DLD1 (cell line): ENCODE data around the gene SCTR.

Experiments
- in situ Hi-C: cut with HindIII; loops from 2 replicates; pipeline ENCODE4 v1.10.0; 2017; ENCODE audit warnings: low sequenced_read_pairs

The SCTR gene

DNA sequence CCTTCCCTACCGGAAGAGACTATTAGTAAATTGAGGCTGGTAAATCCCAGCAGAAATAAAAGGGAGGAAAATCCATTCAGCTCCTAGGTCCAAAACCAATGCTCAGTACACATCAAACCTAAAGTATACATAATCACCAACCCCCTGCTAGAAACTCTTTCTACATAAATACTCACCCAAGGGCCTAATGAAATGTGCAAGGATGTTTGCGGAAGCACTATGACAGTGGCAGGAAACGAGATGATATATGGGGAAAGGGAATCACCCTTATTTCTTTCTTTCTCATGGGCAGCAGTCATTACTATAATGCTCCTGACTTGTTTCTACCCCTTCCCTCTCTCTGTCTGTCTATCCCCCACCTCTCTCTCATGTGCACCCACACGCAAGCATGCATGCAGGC lies 1.3 kb upstream of the SCTR start:
- in situ Hi-C loops = no loop called here

DNA sequence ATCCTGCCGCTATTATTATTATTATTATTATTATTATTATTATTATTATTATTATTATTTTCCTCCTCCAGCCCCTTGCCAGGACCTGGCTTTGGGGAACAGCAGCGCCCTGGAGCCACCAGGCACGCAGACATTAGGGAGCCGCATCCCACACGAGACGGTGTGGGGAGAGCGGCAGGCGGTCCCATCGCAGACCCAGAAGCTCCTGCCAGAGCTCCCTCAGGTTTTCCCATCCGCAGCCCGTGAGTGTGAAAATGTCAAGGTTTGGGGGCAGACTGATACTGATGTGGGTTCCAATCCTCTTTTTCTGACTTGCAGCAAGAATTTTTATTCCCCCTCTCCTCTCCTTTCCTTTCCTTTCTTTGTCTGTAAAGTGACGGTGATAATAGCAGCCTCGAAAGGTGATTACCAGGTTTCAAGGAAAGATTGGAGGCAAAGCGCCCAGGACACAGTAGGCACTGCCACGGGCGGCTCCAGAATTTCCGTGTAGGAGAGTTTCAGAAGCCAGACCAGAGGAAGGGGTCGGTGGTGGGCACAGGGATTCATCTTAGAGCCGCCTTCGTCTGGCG lies 816 bp downstream of the SCTR start:
- in situ Hi-C loops = no loop called here

DNA sequence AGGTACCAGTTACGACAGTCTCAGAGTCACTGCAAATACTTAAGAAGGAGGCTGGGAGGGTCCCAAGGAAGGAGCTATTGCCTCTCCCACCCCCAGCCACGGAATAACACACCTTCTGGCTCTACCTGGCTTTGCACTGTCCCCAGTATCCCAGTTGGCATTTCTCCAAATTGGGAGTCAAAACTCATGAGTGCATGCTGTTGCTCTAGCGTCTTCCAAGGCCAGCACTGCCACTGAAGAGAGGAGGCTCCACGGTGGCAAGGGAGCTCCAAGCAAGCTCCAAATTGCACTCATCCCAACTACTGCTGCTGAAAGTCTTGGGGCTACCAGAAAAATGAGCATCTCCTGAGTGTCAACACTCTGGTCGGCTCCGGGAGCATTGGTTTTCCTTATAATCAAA lies 1.6 kb downstream of the SCTR start:
- in situ Hi-C loops = no loop called here

DNA sequence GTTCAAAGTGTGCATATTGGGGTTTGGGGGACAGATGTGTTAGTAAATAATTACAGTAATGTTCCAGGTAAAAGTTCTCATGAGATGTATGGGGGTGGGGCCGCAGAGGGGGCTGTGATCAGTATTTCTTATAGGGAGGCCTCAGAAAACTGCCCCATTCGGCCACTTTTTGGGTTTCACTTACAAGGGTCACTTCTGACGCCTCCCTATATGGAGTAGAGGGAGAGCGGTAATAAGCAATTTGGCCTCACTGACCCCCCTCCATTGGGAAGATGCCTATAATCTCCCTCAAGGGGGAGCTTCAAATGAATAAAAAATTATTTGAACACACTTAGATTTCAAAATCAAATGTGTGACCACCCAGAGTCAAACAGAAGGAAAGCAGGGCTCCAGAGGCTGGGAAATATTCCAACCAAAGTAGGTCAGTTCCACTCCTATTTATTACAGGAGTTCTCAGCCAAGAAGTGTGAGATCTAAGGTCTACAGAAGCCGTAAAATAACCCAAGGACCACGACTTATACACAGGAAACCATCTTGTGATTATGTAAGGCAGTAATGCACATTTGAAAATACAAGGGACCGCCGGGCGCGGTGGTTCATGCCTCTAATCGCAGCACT lies 2.7 kb downstream of the SCTR start:
- in situ Hi-C loops = no loop called here

DNA sequence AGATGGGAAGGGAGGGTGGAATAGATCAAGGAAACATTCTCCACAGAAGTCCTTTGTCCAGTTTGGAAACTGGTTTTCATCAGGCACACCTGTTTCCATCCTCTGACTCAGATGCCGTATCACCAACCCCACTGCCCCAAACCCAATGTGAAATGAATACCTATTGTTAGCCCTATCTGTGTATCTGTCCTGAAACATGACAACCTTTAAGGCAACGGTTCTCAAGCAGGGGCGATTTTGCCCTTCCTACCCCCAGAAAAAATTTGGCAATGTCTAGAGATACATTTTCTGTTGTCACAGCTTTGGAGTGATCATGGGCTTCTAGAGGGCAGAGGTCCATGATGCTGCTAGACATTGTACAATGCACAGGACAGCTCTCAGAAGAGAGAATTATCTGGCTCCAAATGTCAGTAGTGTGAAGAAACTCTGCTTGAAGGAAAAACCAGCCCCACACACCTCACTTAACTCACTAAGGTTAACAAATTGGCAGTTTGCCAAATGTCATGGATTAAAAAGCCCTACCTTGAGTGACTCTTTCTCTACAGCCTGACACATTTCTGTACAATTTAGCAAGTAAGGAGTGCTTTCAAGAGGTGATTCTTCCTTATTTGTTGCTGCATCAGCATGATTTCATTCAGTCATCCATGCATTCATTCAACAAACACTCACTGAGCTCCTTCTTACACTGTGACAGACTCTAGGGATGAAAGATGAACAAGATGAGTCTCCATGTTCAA lies 3.4 kb downstream of the SCTR start:
- in situ Hi-C loops = no loop called here

DNA sequence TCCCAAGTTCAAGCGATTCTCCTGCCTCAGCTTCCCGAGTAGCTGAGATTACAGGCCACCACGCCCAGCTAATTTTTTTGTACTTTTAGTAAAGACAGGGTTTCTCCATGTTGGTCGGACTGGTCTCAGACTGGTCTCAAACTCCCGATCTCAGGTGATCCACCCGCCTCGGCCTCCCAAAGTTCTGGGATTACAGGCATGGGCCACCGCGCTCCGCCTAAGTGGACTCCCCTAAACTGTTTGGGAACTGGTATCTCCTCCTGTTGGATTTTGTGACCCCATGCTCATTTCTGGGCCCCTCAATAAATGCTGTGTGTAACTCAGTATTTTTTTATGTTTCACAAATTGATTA lies 5.2 kb downstream of the SCTR start:
- in situ Hi-C loops = no loop called here

DNA sequence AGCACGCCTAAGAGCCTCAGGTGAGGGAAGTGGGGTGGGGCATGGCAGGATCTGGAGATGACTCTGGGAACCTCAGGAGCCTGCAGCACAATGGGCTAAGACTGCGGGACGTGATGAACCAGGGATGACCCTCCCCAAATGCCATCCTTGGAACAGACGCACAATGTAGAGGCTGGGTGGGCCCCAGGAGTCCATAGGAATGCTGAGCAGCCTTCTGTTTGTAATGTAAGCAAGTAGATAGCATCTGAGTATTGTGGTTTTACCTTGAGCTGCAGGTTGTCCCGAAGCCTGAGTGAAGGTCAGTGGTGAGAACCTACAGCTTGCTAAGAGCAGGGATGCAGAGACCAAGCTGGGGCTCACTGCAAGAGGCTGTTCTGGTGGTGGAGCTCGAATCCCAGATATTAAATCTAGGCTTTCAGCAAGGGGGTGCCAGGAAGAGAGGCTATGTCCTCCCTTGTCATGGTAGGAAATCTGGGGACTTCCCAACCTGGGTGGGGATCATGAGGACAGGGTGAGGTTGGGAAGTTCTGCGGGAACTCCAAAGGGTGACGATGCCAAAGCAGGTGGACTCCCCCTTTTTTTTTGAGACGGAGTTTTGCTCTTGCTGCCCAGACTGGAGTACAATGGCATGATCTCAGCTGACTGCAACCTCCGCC lies 5.8 kb downstream of the SCTR start:
- in situ Hi-C loops = no loop called here

DNA sequence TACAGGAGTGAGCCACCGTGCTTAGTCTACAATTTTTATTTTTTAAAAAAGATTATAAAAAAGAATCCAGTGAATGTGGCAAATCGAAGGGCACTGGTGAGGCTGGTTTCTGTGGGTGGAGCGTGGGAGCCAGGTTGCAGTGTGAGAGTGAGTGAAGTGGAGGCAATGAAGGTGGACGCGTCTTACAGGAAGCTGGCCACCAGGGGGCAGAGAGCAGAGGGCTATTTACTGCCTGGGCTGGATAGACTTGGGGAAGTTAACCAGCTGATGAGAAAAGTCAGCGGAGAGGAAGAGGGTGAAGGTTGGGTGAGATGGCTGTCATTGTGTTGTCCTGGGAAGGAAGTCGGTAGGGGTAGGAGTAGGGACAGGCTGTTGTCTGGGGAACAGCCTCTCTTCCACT lies 6.8 kb downstream of the SCTR start:
- in situ Hi-C loops = no loop called here

DNA sequence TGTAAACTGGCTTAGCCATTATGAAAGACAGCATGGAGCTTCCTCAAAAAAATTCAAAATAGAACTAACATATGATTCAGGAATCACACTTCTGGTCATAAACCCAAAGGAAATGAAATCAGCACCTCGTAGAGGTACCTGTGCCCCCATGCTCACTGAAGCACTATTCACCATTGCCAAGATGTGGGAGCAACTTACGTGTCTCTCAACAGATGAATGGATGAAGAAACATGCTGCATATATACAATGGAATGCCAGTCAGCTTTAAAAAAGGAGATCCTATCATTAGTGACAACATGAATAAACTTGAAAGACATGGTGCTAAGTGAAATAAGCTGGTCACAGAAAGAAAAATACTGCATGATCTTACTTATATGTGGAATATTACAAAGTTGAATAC lies 8.2 kb downstream of the SCTR start:
- in situ Hi-C loops = no loop called here

DNA sequence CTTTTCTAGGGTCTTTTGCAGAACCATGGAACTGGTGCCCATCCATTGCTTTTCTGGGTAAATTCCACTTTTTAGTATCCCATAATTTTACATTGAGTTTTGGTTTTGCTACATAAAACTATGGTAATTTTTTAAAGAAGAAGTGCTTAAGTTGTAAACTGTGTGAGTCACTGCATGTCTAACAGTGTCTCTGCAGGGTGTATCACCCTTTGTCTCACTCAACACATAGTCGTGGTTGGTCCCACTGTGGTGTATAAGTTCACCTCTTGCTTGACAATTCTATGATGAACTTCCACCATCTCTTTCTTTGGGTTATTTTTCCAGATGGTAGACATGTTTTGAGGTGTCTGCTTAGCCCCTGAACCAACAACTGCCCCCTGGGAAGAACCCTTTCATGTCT lies 10.5 kb downstream of the SCTR start:
- in situ Hi-C loops = no loop called here

DNA sequence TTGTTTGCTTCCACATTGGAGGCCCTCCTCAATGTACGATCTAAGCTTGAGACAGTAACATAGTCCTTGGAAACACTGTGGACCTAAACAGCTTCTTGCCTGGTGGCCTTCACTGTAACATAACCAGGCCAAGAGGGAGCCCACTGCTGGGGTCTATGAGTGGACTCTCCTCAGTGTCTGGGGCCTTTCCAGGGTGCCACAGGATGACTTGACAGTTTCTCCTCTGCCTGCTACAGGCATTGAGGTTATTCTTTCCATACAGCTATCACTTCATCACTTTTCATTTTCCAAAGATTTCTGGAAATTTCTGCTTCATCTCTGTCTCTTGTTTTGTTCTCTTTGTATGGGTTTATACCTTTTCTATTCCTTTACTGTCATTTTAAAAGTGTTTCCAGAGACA lies 11.3 kb downstream of the SCTR start:
- in situ Hi-C loops = no loop called here

DNA sequence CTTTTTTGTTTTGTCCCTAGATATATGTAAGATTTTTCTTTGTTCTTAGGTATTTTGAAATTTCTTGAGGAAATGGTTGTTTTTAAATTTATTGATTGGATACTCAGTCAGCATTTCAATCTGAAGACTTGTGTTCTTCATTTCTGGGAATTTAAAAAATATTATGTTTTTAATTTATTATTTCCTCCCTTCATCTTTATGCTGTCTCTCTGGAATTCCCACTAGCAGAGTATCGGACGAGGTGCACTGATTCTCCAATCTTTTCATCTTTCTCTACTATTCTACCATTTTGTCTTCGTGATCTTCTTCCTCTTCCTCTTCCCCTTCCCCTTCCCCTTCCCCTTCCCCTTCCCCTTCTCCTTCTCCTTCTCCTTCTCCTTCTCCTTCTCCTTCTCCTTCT lies 12.3 kb downstream of the SCTR start:
- in situ Hi-C loops = no loop called here

DNA sequence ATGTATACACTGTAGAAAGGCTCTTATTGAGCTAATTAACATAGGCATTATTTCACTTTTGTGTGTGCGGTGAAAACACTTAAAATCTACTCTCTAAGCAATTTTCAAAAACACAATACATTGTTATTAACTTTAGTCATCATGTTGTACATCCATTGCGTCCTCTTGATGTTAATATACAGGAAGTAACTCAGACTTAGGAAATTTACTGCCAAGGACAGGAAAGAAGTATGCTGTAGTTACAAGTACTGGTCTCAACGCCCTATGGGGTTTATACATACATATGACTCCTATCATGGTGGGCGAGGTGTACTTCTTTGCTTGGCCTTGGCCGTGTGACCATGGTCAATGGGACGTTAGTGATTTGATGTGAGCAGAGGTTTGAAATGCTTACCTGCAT lies 15.5 kb downstream of the SCTR start:
- in situ Hi-C loops = no loop called here

DNA sequence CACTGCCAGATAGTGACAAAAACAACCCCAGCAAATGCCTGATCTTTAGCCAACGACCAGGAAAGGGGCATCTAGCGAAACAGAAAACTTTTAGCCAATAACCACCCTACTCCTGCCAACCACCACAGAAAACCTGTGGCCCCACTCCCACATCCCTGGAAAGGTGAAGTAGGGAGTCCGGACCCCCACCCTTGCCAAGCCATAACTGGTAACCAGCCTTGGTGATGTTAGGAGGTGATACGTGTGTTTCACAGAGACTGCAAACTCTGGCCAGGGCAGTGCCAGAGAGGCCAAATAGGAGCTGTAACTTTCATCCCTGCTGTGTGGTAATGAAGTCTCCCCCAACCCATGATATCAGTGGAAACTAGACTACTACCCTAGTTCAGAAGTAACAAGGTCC lies 27.6 kb downstream of the SCTR start:
- in situ Hi-C loops = no loop called here

DNA sequence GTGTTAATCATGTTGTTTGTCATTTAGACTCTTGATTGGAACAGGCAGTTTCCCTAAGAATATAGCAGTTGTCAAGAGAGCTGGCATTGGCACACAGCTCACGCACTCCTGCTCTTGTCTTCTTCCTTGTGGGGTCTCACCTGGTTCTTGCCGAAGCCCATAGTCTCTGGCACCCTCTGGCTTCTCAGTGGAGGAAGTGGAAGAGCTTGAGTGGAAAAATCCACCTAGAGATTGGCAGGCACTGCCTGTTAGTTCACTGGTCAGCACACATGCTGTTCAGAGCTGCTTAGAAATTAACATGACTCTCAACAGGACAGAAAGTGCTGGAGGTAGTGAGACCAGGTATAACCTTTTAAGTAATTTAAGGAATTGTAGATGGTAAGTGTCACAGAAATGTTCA lies 28.3 kb downstream of the SCTR start:
- in situ Hi-C loops = no loop called here

DNA sequence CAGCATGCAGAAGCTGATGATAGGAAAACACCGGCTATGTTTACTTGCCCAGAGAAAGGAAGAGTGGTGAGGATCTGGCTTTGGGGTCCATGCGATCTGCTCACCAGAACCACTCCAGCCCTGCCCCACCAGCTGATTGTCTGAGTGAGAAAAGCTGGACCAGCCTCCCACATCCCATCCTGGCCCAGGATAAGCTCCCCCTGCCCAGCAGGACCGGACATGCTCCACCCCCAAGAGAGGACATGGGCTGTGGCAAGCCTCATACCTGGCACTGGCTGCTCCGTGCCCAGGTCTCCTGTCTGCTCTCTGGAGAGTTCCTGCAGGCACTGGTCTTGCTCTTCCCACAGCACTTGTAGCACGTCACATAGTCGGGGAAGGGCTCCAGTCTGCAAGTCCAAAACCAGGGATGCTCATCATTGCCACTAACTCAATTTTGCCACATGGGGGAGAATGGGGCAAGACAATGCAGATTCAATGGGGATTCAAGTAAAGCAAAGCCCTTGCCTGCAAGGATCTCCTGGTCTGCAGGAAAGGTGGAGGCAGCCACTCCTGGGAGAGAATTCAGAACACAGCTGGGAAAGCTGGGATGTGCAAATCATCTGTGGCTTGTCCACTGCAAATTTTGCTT lies 30.0 kb downstream of the SCTR start:
- in situ Hi-C loops = no loop called here

DNA sequence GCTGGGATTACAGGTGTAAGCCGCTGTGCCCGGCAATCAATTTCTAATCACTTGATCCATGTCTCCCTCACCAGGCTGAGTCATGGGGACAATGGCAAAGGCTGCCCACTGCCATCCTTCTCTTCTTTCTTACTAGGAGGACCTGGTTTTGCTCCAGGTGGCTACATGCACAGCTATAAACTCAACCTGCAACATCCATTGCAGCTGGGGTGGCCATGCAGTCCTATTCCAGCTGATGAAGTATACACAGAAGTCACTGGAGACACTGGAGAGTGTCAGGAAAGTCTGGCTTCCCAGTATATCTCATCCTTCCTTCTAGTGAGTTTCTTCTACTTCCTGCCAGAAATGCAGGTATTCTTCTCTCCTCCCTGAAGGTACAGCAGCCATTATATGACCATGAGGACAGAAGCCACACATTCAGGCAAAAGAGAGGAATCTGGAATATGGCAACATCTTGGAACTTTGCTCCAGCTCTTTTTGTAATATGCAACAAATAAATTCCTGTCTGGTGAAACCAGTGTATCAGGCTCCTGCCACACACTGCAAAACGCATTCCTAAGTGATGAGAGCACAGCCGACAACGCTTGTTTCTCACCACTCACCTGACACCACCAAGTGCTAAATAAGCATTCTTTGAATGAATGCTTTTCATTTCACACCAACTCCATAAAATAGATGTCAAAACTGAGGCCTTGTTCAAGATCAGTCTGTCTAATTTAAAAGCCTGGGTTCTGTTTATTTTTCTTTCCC lies 32.3 kb downstream of the SCTR start:
- in situ Hi-C loops = no loop called here

DNA sequence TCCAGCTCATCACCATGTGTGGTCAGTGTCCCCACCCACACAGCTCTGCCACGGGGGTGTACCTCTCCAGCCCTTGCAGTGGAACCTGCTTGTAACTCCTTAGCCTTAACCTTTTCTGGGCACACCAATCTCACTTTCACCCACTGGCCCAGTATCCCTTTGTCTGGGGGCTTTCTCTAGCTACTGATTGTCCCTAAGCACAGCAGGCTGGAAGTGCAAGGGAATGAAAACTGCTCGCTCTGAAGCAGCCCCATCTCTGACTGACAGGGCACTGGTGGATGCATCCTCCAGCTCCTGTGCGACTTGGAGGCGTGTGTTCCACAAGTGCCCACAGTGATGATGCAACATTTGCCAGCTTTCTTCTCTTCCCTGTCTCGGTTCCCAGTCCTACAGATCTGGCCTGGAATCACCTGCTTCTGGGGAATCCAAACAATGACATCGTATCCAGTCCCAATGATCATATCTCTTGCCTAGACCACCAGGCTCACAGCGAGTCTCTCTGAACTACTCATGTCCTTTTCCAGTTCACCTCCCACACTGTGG lies 33.6 kb downstream of the SCTR start:
- in situ Hi-C loops = no loop called here

DNA sequence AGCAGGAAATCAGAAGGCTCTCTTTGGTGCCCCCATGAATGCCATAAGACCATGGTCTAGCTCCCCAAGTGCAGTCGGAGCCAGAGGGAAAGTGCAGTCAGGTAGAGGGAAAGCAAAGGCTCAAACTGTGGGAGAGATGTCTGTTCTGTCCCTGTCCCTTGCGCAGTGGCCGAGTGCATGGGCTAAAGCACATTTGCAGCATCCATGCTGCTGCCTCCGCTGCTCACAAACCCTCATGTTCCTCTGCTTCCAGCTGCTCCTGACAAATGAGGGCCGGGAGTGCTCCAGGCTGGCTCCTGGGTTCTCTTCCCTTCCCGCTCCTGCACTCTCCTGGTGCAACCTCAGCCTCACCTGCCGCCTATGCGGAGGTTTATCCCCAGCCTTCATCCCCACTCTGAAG lies 34.2 kb downstream of the SCTR start:
- in situ Hi-C loops = no loop called here

DNA sequence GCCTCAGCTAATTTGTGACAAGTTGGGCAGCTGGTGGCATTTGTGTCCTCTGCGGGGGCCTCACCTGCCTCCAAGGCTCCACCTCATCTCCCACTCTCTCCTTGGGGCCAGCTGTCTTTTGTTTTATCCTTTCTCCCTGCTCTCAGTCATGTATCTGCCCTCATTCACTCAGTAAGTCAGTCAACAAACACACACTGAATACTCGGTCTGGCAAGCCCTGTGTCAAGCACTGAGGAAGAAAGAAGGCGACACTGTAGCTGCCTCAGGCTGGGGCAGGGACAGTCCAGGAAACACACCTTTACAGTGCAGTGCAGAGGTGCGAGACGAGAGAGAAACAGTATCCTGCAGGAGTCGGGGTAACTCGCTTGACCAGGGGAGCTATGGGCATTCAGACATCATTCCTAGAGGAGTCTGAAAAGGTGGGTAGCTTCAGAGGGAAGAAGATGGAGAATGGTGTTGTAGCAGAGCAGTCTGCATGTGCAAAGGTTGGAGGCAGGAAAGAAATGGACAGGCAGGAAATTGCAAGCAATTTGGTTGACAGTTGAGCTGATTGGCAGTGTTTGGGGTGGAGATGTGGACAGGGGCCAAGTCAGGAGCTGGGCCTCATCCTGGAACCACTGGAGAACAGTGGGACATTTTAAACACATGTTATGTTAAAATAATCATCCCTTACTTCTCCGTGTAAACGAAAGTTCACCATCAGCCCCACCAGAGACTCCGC lies 34.9 kb downstream of the SCTR start:
- in situ Hi-C loops = no loop called here
